Measurements from ENCODE around the gene AUNIP.
A peak's percentile ranks its signal among the peaks of the same experiment; 100 is the strongest.

The AUNIP gene

GRCh38 chr1:25825605-25826004 lies 33.7 kb downstream of the AUNIP start:
- DNase-seq = no peak

DNA sequence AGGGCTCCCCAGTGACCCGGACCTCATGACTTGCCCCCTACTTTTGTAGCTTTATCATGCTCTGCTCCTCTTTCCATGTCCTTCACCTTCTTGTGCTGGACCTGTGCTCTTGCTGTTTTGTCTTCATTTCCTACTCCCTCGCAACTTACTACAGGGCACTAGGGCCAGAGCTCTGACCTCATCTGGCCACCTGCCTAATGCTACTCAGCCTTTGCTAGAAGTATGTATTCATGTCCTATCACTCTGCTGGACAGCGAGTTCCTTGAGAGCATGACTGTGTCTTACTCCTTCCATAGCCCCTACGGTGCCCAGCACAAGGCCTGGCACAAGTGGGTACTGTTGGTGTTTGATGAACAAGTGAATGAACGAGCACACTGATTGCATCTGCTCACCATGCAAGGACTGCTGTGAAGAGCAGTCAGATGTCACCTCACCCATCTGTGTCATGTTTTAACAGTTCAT lies 37.6 kb downstream of the AUNIP start:
- DNase-seq = no peak

DNA sequence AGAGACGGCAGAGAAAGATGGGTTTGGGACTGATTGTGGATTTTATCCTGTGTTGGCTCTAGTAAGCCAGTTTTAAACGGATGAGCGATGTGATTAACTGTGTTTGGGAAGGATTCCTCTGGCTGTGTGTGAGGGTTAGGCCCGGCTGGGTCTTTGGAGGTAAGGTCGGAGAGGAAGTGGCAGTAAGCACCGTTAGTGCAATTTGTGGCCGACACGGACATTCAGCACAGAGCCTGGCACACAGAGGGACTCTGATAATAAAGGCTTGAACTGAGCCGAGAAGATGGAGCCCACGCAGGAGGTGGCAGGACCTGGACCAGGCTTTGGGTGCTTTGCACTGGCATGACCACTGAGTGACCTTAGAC lies 38.2 kb downstream of the AUNIP start:
- no peak for DNase-seq

- DNase-seq = peak; percentile 66
These were observed 38.8 kb downstream of the AUNIP start for GRCh38 chr1:25820247-25821111.

- DNase-seq = peak; percentile 94
These were observed 39.6 kb downstream of the AUNIP start, which contains the start of gene MTFR1L for GRCh38 chr1:25819491-25820246. Gene MTFR1L, plus strand, starts transcription at chr1:25819954. Its CDS starts 3,151 bp downstream, at chr1:25823105.

DNA sequence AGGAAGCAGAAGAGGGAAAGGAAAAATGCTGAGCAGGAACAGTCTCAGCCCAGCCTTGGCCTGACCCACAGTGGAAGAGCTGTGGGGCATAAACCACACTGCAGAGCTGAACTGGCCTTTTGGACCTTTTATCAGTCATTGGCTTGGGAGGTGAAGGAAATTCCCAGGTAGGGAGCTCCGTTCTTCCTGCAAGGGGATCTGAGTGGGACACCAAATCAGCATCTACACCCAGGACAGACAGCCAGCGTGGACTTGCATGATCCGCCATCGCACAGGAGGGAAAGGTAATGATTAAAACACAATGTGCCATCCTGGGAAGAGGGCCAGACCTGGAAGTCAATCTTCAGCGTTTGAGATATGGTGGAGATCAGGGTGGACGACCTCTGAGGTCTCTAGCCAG lies 40.7 kb downstream of the AUNIP start:
- DNase-seq = no peak

- DNase-seq = no peak
These were observed 41.3 kb downstream of the AUNIP start for GRCh38 chr1:25817840-25818501.

DNA sequence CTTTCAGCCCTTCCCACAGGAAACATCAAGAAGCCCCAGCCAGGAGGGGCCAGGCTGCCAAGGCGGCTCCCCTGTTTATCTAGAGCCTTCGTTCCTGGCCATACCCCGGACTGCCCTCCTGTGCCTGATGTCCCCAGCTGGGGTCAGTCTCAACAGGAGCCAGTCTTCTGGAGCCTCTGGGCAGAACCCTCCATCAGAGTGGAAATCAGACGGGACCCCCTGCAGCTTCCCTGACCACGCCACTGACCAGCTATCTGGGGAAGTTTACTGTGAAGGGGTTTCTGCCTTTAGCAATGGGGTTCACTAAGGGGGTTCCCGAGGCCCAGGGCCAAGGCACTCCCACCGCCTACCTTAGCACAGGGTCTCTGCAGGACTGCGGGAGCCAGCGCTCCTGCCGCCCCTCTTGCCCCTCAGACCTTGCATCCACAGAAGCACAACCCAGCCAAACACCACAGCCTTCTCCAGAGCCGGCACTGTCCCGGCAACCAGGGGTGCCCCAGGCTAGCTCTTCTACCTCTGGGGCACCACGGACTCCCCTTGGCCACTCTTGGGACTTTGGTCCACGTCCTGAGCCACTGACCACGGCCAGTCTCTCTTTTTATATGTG lies 43.0 kb downstream of the AUNIP start:
- DNase-seq = peak; percentile 21

DNA sequence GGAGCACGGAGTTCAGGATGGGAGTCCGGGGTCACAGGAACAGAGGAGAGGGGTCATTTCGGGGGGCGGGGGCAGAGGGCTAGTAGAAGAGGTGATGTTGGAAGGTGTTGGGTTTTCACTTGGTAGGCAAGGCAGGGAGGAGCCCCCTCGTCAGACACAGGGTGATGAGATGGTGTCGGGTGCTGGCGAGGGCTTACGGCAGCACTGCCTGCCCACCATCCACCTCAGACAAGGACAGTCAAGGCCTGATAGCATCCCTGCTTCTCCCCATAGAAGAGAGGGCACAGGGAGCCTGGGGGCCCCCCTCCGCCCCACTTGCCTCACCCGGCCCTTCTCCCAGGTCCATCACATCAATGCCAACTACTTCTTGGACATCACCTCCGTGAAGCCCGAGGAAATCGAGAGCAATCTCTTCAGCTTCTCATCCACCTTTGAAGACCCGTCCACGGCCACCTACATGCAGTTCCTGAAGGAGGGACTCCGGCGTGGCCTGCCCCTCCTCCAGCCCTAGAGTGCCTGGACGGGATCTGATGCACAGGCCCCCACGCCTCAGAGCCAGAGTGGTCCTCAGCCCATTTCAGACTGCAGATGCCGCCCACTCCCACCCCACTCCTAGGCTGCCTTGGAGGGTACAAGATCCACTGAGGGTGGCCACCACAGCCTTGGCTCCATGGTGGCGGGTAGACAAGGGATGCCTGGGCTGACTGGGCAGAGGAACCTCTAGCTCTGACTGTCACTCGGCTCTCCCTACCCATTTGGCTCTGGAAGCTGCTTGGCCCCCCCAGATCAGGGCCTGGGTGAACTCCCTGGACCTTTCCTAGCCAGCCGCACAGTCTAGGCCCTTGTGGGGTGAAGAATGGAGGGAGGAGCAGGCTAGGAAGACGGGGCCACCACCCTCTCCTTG lies 43.8 kb downstream of the AUNIP start:
- DNase-seq = no peak

GRCh38 chr1:25814549-25815087 lies 44.6 kb downstream of the AUNIP start:
- no peak for DNase-seq

DNA sequence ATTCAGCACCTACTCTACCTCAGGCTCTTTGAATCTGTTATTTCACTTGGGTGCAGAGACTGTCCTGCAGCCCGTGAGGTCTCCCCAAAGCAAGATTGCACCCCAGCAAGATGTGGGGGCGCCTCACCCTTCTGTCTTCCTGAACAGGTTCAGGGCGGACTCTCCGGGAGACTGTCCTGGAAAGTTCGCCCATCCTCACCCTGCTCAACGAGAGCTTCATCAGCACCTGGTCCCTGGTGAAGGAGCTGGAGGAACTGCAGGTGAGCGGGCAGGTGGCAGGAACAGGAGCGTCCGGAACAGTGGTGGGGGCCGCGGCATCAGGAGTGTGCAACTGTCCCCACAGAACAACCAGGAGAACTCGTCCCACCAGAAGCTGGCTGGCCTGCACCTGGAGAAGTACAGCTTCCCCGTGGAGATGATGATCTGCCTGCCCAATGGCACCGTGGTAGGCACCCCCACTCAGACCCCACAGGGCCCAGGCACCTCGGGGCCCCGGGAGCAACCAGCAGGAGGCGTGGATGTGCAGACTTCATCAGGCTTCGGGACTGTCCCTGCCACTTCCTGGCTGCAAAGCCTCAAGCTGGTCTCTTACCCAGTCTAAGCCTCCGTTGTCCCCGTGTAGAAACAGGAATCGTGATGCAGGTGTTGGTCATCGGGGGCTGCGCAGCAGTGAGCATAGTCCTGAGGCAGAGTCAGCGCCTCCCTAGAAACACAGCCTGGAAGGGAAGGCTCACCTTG lies 45.4 kb downstream of the AUNIP start:
- no peak for DNase-seq

DNA sequence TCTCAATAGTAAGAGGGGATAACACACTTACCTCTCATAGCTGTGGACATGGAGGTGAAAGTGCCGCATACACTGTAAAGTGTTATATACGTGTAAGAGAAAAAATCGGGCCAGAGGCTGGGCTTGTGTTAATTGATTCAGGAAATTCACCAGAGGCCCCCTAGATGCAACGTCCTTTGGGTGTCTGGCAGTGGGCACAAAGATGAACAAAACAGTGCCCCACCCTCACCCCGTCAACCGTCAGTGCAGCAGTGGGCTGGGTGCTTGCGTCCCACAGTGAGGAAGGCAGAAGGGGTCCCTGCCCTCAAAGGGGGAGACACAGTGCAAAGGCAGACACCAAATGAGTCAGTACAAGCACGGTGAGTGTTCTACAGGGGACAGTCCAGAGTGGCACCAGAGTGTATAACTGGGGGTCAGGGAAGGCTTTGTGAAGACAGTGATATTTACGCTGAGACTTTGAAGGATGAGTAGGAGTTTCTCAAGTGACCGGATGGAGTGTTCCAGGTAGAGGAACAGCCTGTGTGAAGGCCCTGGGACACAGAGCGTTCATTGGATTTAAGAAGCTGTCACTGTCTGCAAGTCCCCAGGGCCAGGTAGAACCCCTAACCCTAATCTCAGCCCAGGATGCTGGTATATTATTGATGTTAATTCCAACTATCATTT lies 46.1 kb downstream of the AUNIP start:
- DNase-seq = no peak

- DNase-seq = no peak
These were observed 47.7 kb downstream of the AUNIP start for GRCh38 chr1:25811384-25812082.

DNA sequence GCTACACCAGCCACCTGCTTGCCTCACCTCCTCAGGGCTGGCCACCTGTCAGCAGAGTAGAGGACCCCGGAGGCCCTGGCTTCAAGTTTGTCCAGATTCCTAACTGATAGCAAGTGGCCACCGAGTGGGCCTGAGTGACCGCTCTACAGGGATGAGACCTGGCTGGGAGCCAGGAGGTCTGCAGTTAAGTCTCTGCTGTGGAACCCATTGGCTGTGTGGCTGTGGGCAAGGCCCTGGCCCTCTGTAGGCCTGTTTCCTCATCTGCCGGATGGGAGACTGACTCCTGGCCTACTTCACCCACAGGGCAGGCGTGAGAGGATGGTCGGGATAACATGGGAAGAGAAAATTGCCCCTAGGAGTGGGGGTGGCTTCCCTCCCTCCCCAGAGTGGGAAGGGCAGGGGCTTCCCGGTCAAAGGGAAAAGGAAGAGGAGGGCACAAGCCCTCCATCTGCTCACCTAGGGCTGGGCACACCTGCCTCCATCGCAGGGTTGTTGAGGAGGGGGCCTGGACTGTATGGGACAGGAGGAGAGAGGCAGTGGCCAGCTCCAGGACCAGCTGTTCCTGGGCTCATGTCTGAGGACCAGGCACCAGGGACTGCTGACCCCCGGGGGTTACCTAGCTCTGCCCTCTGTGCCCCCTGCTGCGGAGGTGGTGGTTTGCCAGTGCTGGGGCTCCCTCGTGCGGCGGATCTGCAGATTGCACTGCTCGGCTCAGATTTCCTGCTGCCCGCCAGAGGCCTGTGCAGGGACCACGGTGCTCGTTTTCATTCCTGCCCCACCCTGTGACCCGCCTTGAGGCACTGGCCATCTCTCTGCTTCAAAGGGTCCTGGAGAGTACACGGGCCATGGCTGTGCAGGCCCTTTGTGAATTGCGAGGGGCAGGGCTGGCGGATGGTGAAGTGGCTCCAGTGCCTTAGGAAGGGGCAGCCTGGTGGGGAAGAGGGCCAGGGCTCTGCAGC lies 48.6 kb downstream of the AUNIP start:
- peak; percentile 88 for DNase-seq

- no peak for DNase-seq
These were observed 49.3 kb downstream of the AUNIP start for GRCh38 chr1:25809929-25810328.

GRCh38 chr1:25809283-25809926 lies 49.9 kb downstream of the AUNIP start:
- no peak for DNase-seq

DNA sequence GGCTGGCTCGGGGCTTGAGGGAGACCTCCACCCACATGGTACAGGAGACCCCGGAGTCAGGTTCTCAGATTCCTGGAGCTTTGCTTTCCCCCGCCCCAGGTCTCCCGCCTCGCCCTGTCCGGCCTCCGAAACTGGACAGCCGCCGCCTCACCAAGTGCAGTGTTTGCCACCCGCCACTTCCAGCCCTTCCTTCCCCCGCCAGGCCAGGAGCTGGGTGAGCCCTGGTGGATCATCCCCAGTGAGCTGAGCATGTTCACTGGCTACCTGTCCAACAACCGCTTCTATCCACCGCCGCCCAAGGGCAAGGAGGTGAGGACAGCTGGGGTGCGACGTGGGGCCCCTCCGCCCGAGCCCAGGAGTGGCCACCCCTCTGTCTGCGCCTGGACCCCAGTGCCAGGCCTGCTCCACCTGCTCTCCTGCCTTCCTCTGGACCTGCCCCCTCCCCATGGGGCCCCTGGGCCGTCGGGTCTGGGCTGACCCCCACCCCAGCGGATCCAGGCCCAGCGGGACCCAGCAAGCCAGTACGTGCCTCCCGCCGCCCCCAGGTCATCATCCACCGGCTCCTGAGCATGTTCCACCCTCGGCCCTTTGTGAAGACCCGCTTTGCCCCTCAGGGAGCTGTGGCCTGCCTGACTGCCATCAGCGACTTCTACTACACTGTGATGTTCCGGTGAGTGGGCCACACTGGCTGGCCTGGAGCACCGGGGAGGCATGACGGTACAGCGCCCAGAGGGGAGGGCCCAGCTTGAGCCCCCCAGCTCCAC lies 50.6 kb downstream of the AUNIP start:
- no peak for DNase-seq
